Testis (tissue), 2 donors: ENCODE measurements around the gene WWP2.

Experiments used
- CTCF ChIP-seq, 3 experiments: fragments of 450-650 bp in 2 of 3; fragments of 200-600 bp in 1 of 3; sonication (generic) in 1 of 3; IDR thresholded peaks; one replicate each; pipeline ENCODE4 v1.5.1; 2016 to 2019; ENCODE audit warnings: antibody characterized with exemption in 3 of 3, mild to moderate bottlenecking in 2 of 3, moderate library complexity in 1 of 3
- POLR2A ChIP-seq: fragments of 450-650 bp; IDR thresholded peaks from one replicate; pipeline ENCODE4 v1.6.1; 2017; ENCODE audit warnings: antibody characterized with exemption, mild to moderate bottlenecking, moderate library complexity

- TF ChIP-seq CTCF (IDR thresholded peaks at IDR 0.05) (no peak), POLR2A (no peak)
Measured at GRCh38 chr16:69814078-69814477, 51.9 kb downstream of the WWP2 start.
